ENCODE results near the gene ARAP1. TPM values are rescaled to one million over a fixed set of nuclear protein-coding genes. Genes with fewer than 3 reads are reported as not detected.
A peak's percentile ranks its signal among the peaks of the same experiment; 100 is the strongest.

Gene ARAP1
- total RNA-seq, 2 experiments from 2014 or later = 77.7 to 91.5 TPM

GRCh38 chr11:72743321-72744221, 8.6 kb downstream of the ARAP1 start:
- POLR2A ChIA-PET = no interaction called here
- H3K27ac Mint-ChIP-seq = peak overlapping the region; percentile 85
- peaks cover 52% of the 10 kb centered on the region for H3K4me1 Mint-ChIP-seq (ENCODE audit: low read depth)

DNA sequence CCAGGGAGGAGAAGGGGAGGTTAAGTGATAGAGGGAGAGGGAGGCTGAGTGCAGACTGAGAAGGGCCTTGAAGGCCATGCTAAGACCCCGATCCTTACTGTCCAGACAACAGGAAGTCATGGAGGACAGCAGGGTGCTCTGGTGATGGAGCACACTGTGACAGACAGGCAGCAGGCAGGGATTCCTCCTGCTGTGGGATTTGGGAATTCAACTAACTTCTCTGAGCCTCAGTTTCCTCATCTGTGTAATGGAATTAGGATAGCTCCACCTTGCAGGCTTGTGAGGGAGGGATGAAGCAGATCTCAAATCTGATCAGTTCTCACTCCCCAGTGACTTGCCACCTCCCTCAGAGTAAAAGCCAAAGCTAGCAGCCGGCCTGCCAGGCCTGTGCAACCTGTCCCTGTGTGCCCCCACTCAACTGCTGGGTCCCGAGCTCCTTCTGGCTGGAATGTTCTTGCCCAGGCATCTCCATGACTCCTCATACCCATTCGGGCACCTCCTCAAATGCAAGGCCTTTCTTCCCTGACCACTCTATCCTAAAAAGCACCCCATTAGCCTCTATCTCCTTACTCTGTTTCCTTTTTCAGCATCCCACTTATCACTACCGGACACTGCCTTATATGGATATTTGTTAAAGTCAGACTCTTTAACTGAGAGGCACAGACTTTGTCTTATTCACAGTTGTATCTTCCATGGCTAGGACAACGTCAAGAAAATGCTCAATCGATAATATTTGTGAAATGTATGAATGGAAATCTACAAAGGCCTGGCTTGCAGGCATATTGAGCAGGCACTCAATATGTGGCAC, 9.5 kb downstream of the ARAP1 start:
- ATAC-seq (no peak), DNase-seq (no peak)
- ChIA-PET CTCF (interaction anchor here (1.3 kb wide), 1 partner anchor 18 kb away, joined by 4 read pairs; no protein-coding TSS in a partner anchor), POLR2A (no interaction called here)
- no peak for TF ChIP-seq CTCF (IDR thresholded peaks at IDR 0.05)
- no peak overlapping the region for H3K4me3 Mint-ChIP-seq
- intact Hi-C loops (cut with micrococcal nuclease) = no loop called here
- no peaks in the 10 kb centered on the region for H3K9me3 Mint-ChIP-seq
- peaks cover 57% of the 10 kb centered on the region for H3K4me1 Mint-ChIP-seq (ENCODE audit: low read depth)
- no peaks in the 10 kb centered on the region for H3K36me3 Mint-ChIP-seq (ENCODE audit: low read depth)
- H3K27me3 Mint-ChIP-seq = no peaks in the 10 kb centered on the region
- H3K27ac Mint-ChIP-seq = peak overlapping the region; percentile 11

More at GRCh38 chr11:72743321-72744221, 8.6 kb downstream of the ARAP1 start:
- ATAC-seq (peak; percentile 70), DNase-seq (peak; percentile 41)
- Mint-ChIP-seq H3K27me3 (no peaks in the 10 kb centered on the region), H3K4me3 (no peak overlapping the region), H3K9me3 (no peaks in the 10 kb centered on the region), H3K36me3 (ENCODE audit: low read depth) (no peaks in the 10 kb centered on the region)
- CTCF ChIA-PET = interaction anchor here (1.3 kb wide), 1 partner anchor 18 kb away, joined by 4 read pairs; no protein-coding TSS in a partner anchor
- intact Hi-C loops (cut with micrococcal nuclease) = no loop called here
- no peak for TF ChIP-seq CTCF (IDR thresholded peaks at IDR 0.05)

DNA sequence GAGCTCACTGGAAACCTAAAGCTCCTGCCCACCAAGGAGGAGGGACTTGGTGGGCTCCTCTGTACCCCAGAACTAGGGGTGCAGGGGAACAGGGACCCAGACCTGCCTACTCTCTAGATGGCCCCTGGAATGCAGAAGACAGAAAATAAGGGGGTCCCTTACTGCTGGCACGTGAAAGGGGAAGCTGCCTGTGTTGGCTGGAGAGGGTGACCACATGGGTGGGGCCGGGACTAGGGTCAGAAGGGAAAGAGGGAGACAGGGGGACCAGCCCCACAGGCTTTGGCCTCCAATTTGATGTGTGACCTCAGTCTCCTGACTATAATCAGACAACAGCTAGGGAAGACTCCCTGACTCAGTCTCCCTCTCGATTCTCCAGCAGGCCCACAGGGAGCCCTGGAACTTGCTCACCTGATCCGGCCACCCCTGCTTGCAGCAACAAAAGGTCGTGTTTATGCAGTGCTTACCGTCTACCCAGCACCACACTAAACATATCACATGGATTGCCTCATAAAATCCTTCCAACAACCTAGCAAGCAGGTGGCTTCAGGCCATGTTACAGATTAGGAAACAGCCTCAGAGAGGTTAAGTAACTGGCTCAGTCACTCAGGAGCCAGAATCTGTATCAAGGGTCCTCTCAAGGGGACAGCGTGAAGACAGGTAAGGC, 10.2 kb downstream of the ARAP1 start:
- DNase-seq (no peak), ATAC-seq (no peak)
- H3K27me3 Mint-ChIP-seq = no peaks in the 10 kb centered on the region
- peaks cover 65% of the 10 kb centered on the region for H3K4me1 Mint-ChIP-seq (ENCODE audit: low read depth)
- intact Hi-C loops (cut with micrococcal nuclease) = no loop called here
- no peaks in the 10 kb centered on the region for H3K36me3 Mint-ChIP-seq (ENCODE audit: low read depth)
- CTCF ChIA-PET = interaction anchor here (1.3 kb wide), 1 partner anchor 17 kb away, joined by 4 read pairs; no protein-coding TSS in a partner anchor
- TF ChIP-seq CTCF (IDR thresholded peaks at IDR 0.05) = no peak
- peak overlapping the region; percentile 11 for H3K27ac Mint-ChIP-seq
- H3K9me3 Mint-ChIP-seq = no peaks in the 10 kb centered on the region
- H3K4me3 Mint-ChIP-seq = no peak overlapping the region
- POLR2A ChIA-PET = interaction anchor here (1.1 to 2.3 kb wide), 2 partner anchors 71 to 74 kb away, joined by 3 to 6 read pairs; no protein-coding TSS in a partner anchor

DNA sequence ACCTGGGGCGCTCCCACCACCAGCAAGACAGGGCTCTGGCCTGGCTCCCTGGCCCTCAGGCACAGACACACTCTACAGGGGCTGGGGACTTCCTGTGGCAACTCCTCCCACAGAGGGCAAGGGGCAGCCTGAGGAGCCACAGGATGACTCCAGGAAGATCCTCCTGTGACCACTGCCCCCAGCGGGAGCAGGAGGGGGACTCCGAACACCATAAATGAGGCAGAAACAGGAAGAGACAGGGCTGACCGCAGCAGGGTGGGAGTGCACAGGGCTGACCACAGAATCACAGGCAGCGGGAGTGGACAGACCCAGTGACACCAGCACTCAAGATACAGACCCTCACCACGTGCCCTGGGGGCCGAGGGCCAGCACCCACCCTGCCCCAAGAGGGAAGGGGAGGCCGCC, 10.8 kb downstream of the ARAP1 start:
- H3K27ac Mint-ChIP-seq = peak overlapping the region; percentile 77
- H3K4me1 Mint-ChIP-seq (ENCODE audit: low read depth) = peaks cover 70% of the 10 kb centered on the region
- peak; percentile 16 for DNase-seq
- H3K27me3 Mint-ChIP-seq = no peaks in the 10 kb centered on the region
- ChIA-PET CTCF (interaction anchor here (2.3 kb wide), 1 partner anchor 16 kb away, joined by 6 read pairs; no protein-coding TSS in a partner anchor), POLR2A (interaction anchor here (1.0 to 2.3 kb wide), 4 partner anchors 9 to 75 kb away, joined by 3 to 6 read pairs (median 5); no protein-coding TSS in a partner anchor)
- intact Hi-C loops (cut with micrococcal nuclease) = no loop called here
- H3K4me3 Mint-ChIP-seq = no peak overlapping the region
- no peaks in the 10 kb centered on the region for H3K9me3 Mint-ChIP-seq
- H3K36me3 Mint-ChIP-seq (ENCODE audit: low read depth) = no peaks in the 10 kb centered on the region
- TF ChIP-seq CTCF (IDR thresholded peaks at IDR 0.05) = no peak
- no peak for ATAC-seq

Data from activated CD8-positive, alpha-beta T cell treated with anti-CD3 and anti-CD28 coated beads for 36 hours (primary cell).